Measurements from ENCODE around the gene GABBR2.

DNA sequence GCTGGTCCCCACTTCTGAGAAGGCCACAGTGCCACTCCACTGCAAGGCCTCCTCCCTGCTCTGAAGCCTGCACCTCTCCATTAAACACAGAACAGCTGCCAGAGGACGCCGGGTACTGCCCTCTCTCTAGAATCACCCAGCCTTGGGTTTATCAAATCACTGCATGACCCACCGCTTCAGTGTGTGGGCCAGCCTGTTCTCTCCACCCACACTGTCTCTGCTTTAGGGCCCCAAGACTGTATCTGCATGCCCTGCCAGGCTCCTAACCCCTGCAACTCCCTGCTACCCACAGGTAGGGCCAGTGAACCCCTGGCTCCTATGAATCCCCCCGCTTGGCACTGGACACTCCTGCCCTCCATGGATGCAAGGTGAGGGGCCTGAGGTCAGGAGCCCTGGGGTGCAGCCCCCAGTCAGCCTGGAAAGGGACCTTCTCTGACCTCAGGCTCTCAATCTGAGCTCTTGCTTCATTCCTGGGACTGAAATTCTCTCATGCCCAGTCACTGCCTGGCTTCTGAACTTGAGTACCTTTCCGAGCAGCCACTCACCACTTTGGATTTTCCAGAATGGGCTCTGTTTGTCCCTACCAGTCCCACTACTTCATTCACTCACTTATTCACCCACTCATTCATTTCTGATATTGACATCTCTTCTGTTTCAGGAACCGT is 206.3 kb downstream of the GABBR2 start:
- no peak for TF ChIP-seq CEBPB (IDR thresholded peaks at IDR 0.05)
- no peak for TF ChIP-seq EP300 (IDR thresholded peaks at IDR 0.05; ENCODE audit: borderline replicate concordance)
- no peak for TF ChIP-seq YY1 (IDR thresholded peaks at IDR 0.05; ENCODE audit: low read depth)
- no peak for TF ChIP-seq CREB1 (IDR thresholded peaks at IDR 0.05; ENCODE audit: low read depth)
- TF ChIP-seq TAF1 (IDR thresholded peaks at IDR 0.05; ENCODE audit: low read depth): no peak
